ENCODE results near the gene CRYBB1. TPM values are rescaled to one million over a fixed set of nuclear protein-coding genes. Genes with fewer than 3 reads are reported as not detected.

The CRYBB1 gene
- total RNA-seq, 4 donors from 2014 or later = 1.0 TPM; not detected in 3

DNA sequence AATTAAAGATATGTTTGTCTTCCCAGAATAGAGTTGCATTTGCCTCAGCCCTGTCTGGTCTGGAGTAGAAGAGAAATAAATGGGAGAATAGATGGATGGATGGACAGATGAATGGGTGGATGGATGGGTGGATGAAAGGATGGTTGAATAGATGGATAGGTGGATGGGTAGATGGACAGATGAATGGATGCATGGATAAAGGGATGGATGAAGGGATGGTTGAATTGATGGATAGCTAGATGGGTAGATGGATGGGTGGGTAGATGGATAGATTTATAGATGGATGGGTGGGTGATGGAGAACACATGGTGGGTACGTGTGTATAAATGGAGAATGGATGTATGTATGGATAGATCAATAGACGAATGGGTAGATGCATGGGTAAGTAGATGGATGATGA, 8.5 kb downstream of the CRYBB1 start:
- peaks cover 3% of the 10 kb centered on the region for H3K27me3 ChIP-seq
- TF ChIP-seq, protein P1, sequence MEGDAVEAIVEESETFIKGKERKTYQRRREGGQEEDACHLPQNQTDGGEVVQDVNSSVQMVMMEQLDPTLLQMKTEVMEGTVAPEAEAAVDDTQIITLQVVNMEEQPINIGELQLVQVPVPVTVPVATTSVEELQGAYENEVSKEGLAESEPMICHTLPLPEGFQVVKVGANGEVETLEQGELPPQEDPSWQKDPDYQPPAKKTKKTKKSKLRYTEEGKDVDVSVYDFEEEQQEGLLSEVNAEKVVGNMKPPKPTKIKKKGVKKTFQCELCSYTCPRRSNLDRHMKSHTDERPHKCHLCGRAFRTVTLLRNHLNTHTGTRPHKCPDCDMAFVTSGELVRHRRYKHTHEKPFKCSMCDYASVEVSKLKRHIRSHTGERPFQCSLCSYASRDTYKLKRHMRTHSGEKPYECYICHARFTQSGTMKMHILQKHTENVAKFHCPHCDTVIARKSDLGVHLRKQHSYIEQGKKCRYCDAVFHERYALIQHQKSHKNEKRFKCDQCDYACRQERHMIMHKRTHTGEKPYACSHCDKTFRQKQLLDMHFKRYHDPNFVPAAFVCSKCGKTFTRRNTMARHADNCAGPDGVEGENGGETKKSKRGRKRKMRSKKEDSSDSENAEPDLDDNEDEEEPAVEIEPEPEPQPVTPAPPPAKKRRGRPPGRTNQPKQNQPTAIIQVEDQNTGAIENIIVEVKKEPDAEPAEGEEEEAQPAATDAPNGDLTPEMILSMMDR (IDR thresholded peaks at IDR 0.05) = no peak
- H3K4me3 ChIP-seq (replicated peaks in 1 of 3) = no peak overlapping the region
- no peak overlapping the region for H3K27ac ChIP-seq
- no peaks in the 10 kb centered on the region for H3K9me3 ChIP-seq
- H3K4me1 ChIP-seq = no peaks in the 10 kb centered on the region
- H3K36me3 ChIP-seq = no peaks in the 10 kb centered on the region
- intact Hi-C loops (cut with DNase I) = no loop called here
- WGBS, 2 donors = 88 to 97% methylated on average over 2 of the region's 2 CpGs
- no peak for DNase-seq

DNA sequence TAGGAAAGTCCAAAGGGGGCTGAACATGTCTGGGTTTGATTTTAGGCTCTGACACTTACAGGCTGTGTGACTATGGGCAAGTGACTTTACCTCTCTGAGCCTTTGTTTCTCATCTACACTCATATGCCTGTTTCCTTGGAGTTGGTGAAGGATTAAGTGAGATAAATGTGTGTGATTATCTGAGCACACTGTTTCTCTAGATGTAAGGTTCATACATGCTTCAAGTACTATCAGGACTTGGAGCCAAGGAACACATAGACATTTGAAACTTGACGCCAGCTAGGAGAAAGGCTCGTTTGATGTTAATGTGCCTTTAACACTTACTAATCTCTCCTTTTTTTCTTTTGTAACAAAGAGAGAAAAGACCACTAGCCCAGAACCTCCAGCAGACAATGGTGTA, 9.7 kb downstream of the CRYBB1 start:
- intact Hi-C loops (cut with DNase I) = no loop called here
- Histone ChIP-seq H3K9me3 (no peaks in the 10 kb centered on the region), H3K4me3 (replicated peaks in 1 of 3) (no peak overlapping the region), H3K27ac (no peak overlapping the region), H3K36me3 (no peaks in the 10 kb centered on the region), H3K27me3 (peaks cover 3% of the 10 kb centered on the region), H3K4me1 (no peaks in the 10 kb centered on the region)
- 37 to 44% methylated on average over 2 of the region's 2 CpGs for WGBS, 2 donors
- DNase-seq = no peak
- TF ChIP-seq, protein P1 (IDR thresholded peaks at IDR 0.05) = no peak
- TF ChIP-seq POLR2A (IDR thresholded peaks at IDR 0.05) = no peak

DNA sequence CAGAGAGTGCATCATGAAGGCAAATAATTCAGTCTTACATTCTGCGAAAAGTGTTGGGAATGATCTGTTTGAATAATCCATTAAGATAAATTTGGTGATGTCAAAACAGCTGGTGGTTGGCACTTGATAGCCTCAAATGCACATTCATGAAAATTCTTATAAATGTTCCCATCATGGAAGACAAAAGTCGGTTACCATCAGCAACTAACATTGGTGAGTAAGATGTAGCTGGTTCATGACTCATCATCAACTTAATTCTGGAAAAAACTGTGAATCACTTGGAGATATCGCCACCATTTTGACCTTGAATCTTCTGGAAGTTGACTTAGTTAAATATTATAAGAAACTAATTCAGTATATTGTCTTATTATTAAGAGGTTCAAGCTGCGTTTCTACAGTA, 11.2 kb downstream of the CRYBB1 start:
- TF ChIP-seq, protein P1 (IDR thresholded peaks at IDR 0.05) = no peak
- no peak for TF ChIP-seq POLR2A (IDR thresholded peaks at IDR 0.05)
- Histone ChIP-seq H3K4me1 (no peaks in the 10 kb centered on the region), H3K4me3 (replicated peaks in 1 of 3) (no peak overlapping the region), H3K27me3 (no peaks in the 10 kb centered on the region), H3K27ac (no peak overlapping the region), H3K9me3 (no peaks in the 10 kb centered on the region), H3K36me3 (no peaks in the 10 kb centered on the region)
- WGBS, 2 donors = 89 to 90% methylated on average over 4 of the region's 4 CpGs
- no peak for DNase-seq
- intact Hi-C loops (cut with DNase I) = no loop called here

GRCh38 chr22:26604368-26604767, 13.5 kb downstream of the CRYBB1 start:
- DNase-seq = no peak
- no peaks in the 10 kb centered on the region for H3K36me3 ChIP-seq
- no peaks in the 10 kb centered on the region for H3K27me3 ChIP-seq
- intact Hi-C loops (cut with DNase I) = no loop called here
- no peak for TF ChIP-seq POLR2A (IDR thresholded peaks at IDR 0.05)
- TF ChIP-seq, protein P1 (IDR thresholded peaks at IDR 0.05) = no peak
- WGBS, 2 donors = 83 to 91% methylated on average over 1 of the region's 1 CpG
- H3K27ac ChIP-seq = no peak overlapping the region
- H3K4me1 ChIP-seq = no peaks in the 10 kb centered on the region
- H3K4me3 ChIP-seq (replicated peaks in 1 of 3) = no peak overlapping the region
- no peaks in the 10 kb centered on the region for H3K9me3 ChIP-seq

DNA sequence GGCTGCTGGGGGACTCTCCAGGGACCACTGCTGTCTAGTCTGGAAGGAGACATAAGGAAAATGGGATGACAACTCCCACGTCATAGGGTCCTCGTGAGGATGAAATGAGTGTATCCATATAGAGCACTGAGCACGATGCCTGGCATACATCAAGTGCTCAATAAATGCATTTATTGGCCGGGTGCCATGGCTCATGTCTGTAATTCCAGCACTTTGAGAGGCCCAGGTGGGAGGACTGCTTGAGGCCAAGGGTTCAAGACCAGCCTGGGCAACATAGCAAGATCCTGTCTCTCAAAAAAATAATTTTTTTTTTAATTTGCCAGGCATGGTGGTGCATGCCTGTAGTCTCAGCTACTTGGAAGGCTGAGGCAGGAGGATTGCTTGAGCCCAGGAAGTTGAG, 15.7 kb downstream of the CRYBB1 start:
- no peak for DNase-seq
- no peaks in the 10 kb centered on the region for H3K4me1 ChIP-seq
- H3K9me3 ChIP-seq = no peaks in the 10 kb centered on the region
- intact Hi-C loops (cut with DNase I) = no loop called here
- no peak overlapping the region for H3K4me3 ChIP-seq (replicated peaks in 1 of 3)
- H3K27ac ChIP-seq = no peak overlapping the region
- H3K27me3 ChIP-seq = no peaks in the 10 kb centered on the region
- WGBS, 2 donors = 79 to 95% methylated on average over 4 of the region's 4 CpGs
- TF ChIP-seq, protein P1 (IDR thresholded peaks at IDR 0.05) = no peak
- TF ChIP-seq POLR2A (IDR thresholded peaks at IDR 0.05) = no peak
- no peaks in the 10 kb centered on the region for H3K36me3 ChIP-seq
